GM13977 (cell line): ENCODE data around the gene TMEM200A.

ENCODE experiments used
- DNase-seq: peaks from one replicate; pipeline ENCODE4 v3.0.0; 2012; ENCODE audit warnings: low spot score
- CTCF ChIP-seq: IDR thresholded peaks from 2 replicates; pipeline ENCODE4 v1.5.1; 2012; ENCODE audit warnings: mild to moderate bottlenecking, control low read depth; ENCODE audit not compliant: insufficient read depth; ENCODE audit errors: extremely low read depth, missing control alignments
- in situ Hi-C: fragments of 300-500 bp; cut with MboI; formaldehyde crosslinking; loops from one replicate; pipeline ENCODE4 v1.12.0; 2022; ENCODE audit warnings: low sequenced_read_pairs, low pct_unique_long_range_greater_than_20kb, mixed read lengths, inconsistent platforms; ENCODE audit not compliant: unreplicated experiment

TMEM200A gene

DNA sequence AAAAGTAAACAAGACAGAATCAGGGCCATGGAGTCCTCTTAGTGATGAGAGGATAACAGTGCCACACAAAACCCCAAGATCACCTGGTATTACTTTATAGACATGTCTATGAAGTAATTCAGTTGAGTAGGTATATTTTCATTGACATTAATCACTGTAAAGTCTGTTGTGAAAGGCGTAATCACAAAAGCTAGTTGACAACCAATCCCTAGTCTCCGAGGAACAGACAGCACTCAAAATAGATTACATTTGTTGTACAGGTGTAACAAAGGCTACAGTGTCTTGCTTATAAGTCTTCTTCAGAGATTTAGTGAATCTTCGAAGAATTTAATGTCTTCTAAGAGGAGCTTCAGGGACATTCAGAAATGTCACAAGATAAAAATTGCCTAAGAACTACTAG is 120.1 kb downstream of the TMEM200A start:
- no peak for DNase-seq
- in situ Hi-C loops, result no loop called here
- TF ChIP-seq CTCF, result no peak

- no peak for DNase-seq
- TF ChIP-seq CTCF, result no peak
- in situ Hi-C loops, result no loop called here
Observed at GRCh38 chr6:130486417-130486816, 120.6 kb downstream of the TMEM200A start.

DNA sequence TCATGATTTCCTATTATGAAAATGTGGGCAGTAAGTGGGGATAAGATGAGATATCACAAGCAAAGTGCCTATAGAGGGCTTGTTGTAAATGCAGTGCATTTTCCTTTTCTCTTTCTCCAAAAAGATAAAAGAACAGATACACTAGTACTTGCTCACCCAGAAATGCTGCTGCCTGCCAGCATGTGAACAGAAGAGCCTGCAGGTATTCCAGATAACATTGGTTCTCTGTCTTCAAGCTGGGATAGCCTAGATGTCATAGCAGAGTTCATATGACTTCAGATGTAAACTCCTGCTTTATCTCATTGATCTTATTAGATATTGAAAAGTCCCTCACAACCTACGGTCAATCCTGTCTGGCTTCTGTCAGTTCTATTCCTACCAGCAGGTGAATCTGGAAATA is 123.7 kb downstream of the TMEM200A start:
- in situ Hi-C loops, result no loop called here
- no peak for TF ChIP-seq CTCF
- DNase-seq, result no peak
